HG03025 (cell line): ENCODE results near the gene LOC101059915.

Experiments used
- ATAC-seq: cut with Tn5 transposase; IDR thresholded peaks from one replicate; pipeline ENCODE4 v1.9.1; 2021; ENCODE audit warnings: mild to moderate bottlenecking, moderate library complexity; ENCODE audit not compliant: unreplicated experiment, low FRiP score

The LOC101059915 gene

DNA sequence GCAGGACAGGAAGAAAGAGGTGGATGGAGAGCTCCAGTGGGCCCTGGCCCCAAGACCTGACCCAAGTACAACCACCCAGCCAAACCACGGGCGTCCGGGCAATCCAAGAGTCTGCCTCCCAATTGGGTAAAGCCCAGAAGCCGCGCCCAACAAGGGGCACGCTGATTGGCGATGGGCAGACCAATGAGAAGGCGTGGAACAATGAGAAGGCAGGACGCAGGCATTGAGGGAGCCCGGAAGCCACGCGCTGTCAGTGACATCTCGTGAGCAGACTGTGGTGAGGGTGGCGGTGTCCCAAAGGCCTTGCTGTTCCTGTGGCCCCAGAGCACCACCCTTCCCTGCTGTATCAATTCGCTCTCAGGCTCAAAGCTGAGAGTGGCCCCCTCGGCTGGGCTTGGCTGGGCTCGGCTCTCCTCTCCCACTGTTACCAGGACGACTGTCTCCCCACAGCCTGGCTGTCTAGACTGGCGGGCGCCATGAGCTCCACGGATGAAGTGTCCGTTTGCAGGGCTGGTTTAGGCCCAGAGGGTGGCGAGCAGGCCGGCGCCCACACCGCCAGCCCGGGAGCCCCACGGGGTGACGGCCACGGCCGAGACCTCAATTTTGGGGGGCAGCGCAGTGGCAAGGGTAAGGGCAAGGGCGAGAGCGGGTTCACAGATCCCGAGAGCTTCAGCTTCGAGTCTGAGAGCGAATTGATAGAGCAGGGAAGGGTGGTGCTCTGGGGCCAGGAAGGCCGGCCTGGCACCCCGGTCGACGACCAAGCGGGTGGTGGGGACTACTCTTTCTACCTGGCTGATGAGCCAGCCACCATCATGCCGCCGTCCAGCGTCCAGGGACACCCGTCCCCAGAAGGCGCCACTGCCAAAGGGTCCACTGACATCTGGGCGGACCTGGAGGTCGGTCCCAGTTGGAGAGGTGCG lies at the start of gene LOC101059915:
TSS of gene LOC101059915 (plus strand) at position 219 of the 920 bp plus-strand sequence.
- no peak for ATAC-seq

- ATAC-seq: no peak
These were observed 49.6 kb upstream of the LOC101059915 start for GRCh38 chrX:71617742-71618141.

DNA sequence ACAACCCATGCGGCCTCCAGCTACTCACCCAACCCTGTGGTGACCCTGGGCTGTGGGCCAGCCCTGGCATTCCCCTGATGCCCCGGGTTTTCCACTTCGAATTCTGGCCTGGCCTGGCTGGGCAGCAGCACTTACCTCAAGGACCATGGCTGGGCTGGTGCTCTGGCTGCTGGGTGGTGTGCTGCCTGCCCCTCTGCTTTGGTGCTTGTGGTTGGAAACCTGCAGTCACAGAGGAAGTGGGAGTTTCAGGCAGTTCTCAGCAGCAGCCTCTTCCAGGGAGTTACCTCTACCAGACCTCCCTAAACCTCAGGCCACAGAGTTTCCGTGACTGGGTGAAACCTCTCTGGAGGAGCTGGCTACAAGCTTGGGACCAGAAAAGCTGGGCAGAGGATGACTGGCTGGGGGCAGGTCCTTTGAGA lies 49.0 kb upstream of the LOC101059915 start, which contains the start of gene CXCR3:
TSS of gene CXCR3 (minus strand) at position 209 of the 419 bp plus-strand sequence. CDS start at position 147, 62 bp downstream.
- peak; percentile 59 for ATAC-seq

DNA sequence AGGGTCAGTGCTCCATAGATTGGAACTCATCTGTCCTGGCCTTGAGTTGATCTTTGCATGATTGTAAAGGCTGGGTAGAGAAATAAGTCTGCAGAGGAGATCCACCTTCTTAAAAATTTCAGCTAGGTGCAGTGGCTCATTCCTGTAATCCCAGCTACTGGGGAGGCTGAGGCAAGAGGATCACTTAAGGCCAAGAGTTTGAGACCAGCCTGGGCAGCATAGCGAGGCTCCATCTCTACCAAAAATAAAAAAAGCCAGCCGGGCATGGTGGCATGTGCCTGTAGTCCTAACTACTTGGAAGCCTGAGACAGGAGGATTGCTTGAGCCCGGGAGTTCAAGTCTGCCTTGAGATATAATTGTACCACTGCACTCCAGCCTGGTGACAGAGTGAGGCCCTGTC lies 48.6 kb upstream of the LOC101059915 start:
- no peak for ATAC-seq

- no peak for ATAC-seq
These were observed 48.2 kb upstream of the LOC101059915 start for GRCh38 chrX:71619193-71619592.

DNA sequence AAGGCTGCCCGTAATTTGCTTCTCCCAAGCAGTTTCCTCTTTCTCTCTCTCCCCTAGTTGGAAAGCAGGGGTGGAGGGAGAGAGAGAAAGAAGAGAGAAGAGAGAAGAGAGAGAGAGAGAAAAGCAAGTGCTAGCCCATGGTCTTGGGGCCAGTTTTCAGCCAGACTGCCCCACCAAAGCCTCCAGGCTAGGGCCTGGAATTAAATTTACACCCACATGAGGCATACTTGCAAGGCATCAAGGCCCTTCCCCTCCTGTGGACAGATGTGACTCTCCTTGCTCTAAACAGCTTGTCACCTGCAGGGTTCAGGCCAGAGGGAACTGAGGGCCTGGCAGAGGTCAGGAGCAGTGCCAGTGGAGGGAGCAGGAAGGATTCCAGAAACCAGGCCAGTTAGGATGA lies 47.4 kb upstream of the LOC101059915 start:
- ATAC-seq: no peak

- ATAC-seq: no peak
These were observed 45.7 kb upstream of the LOC101059915 start for GRCh38 chrX:71621603-71622002.

- no peak for ATAC-seq
These were observed 45.2 kb upstream of the LOC101059915 start for GRCh38 chrX:71622032-71622575.

DNA sequence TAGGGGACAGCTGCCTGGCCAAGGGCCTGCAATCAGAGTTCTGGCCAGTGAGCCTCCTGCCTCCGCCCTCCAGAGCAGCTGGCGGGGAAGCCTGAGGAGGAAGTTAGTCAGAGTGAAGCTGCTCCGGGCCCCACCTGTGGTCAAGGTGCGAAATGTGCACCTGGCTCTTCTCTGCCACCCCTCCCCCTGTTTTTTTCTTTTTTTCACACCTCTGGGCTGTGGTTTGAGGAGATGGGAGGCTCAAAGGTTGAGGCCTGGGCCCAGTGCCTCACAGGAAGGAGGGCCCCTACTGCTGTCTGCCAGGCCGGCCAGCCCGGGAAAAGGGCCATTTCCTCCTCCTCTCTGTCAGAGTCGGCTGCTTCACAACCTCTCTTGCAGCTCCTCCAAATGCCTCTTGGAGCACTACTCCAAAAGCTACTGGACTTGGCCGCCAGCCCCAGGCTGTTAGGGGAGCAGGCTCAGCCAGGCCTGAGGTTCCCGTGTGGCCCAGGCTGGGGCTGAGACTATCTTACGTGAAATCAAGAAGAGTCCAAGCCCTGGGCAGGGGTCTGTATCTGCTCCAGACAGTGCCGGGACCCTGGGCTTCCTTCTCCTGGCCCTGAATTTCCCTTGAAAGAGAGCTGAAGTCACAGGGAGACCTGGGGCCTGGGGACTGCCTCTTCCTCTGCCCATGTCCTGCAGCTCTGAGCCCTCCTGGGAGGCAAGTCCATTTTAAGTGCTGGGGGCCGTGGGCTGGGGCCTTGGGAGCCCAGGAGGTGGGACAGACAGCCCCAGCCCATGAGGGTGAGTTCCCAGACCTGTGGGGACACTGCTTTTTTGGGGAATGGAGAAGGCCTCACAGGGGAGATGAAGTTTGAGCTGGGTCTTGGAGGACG lies 44.5 kb upstream of the LOC101059915 start:
- no peak for ATAC-seq

GRCh38 chrX:71623714-71624113 lies 43.6 kb upstream of the LOC101059915 start:
- ATAC-seq: no peak

GRCh38 chrX:71625471-71625870 lies 41.9 kb upstream of the LOC101059915 start:
- no peak for ATAC-seq

- ATAC-seq: no peak
These were observed 40.8 kb upstream of the LOC101059915 start for GRCh38 chrX:71626576-71626975.

- no peak for ATAC-seq
These were observed 39.5 kb upstream of the LOC101059915 start for GRCh38 chrX:71627588-71628404.

- peak; percentile 55 for ATAC-seq
These were observed 37.9 kb upstream of the LOC101059915 start for GRCh38 chrX:71629467-71629866.

- ATAC-seq: no peak
These were observed 34.3 kb upstream of the LOC101059915 start for GRCh38 chrX:71632923-71633657.

- no peak for ATAC-seq
These were observed 33.0 kb upstream of the LOC101059915 start for GRCh38 chrX:71634366-71634765.

DNA sequence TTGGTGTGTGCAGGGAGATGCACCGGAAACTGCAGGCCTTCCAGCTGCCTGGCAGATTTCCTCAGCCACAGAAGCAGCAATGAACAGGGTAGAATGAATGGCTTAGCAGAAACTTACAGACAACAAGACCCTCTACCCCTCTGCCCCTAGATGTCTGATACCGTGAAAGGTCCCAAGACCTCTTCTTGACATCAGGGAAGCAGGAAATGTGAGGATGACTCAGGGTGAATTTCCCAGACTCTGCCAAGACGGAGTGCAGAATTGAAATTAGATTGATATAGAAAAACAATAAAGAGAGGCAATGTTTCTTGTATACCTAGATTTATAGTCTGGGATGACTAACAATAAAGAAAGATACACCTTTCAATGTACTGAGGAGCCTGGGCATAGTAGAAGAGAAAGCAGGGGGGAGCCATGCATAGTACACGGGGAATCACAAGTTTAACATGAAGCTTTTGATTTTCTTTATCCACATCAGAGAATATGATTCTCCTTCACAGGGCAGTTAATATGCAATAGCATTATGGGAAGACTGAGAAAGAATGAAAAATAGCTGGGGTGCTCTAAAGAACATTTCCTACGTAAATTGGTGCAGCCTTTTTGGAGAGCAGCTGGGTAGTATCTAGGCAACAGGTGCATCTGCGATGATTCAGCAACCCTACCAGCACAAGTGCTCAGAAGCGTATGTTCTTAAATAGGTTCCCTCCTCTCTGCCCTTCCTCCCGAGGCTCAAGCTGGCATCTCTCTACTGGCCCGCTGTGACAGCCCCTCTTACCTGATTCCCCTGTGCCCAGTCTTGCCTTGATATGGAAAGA lies 30.7 kb upstream of the LOC101059915 start:
- ATAC-seq: no peak

DNA sequence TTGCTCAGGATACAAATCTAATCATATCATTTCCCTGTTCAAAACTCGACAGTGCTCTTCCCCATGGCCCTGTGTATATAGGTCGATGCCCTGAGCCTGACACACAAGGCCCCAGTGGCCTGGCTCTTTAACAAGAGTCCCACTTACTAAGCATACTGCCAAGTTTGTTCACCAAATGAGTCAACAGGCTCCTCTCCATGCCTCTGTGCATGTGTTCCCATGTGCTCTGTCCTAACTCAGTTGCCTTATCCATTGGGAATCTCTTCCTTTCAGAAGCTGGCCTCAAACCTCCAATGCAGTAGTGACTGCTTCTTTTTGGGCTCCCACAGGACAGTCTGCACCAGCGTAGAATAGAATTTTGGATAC lies 30.1 kb upstream of the LOC101059915 start:
- no peak for ATAC-seq

- ATAC-seq: peak; percentile 60
These were observed 29.5 kb upstream of the LOC101059915 start for GRCh38 chrX:71637848-71638247.
